CD4-positive, alpha-beta T cell (primary cell): Measurements from ENCODE around the gene LNPEP. TPM values are rescaled to one million over a fixed set of nuclear protein-coding genes. Genes with fewer than 3 reads are reported as not detected.

ENCODE experiments used
- ATAC-seq: fragments of 200-7000 bp; cut with Tn5 transposase; one replicate; pipeline ENCODE4 v1.10.0; 2022; ENCODE audit warnings: mild to moderate bottlenecking; ENCODE audit not compliant: poor library complexity
- CTCF ChIA-PET: fragments of 350-600 bp; sonication (Branson Sonifier 250); formaldehyde crosslinking; loops from one replicate; lab custom pipeline; 2021; ENCODE audit warnings: antibody characterized with exemption, inconsistent platforms; lab: Charles Lee
- POLR2A ChIA-PET: fragments of 350-600 bp; sonication (Branson Sonifier 250); formaldehyde crosslinking; loops from one replicate; lab custom pipeline; 2021; ENCODE audit warnings: antibody characterized with exemption, inconsistent platforms; lab: Charles Lee
- DNase-seq, 14 experiments: peaks; one replicate each; pipeline ENCODE4 v3.0.0-alpha.2; 2013 to 2020; ENCODE audit warnings: mixed read lengths in 2 of 14
- H3K27ac ChIP-seq, 2 donors: one replicate each; pipeline versions ENCODE4 v1.5.1 to v1.7.0; 2013; ENCODE audit warnings: low read length in 2 of 2, low read depth in 1 of 2, mild to moderate bottlenecking in 1 of 2
- H3K27me3 ChIP-seq, 2 experiments: 1 replicate in 1 of 2; 2 replicates in 1 of 2; pipeline versions ENCODE4 v1.6.1 to v1.7.0; 2013; ENCODE audit warnings: low read length in 2 of 2, control low read depth in 1 of 2, mild to moderate bottlenecking in 1 of 2, moderate library complexity in 1 of 2; ENCODE audit not compliant: insufficient read depth in 2 of 2, control insufficient read depth in 1 of 2
- H3K36me3 ChIP-seq: one replicate; pipeline ENCODE4 v1.6.1; 2013; ENCODE audit warnings: low read length, control low read depth; ENCODE audit not compliant: insufficient read depth
- H3K4me1 ChIP-seq: one replicate; pipeline ENCODE4 v1.6.1; 2013; ENCODE audit warnings: low read length, control low read depth; ENCODE audit not compliant: insufficient read depth
- H3K4me3 ChIP-seq: one replicate; pipeline ENCODE4 v1.5.1; 2013; ENCODE audit warnings: mild to moderate bottlenecking, low read length, moderate library complexity
- H3K9me3 ChIP-seq, 2 experiments: 1 replicate in 1 of 2; 2 replicates in 1 of 2; pipeline versions ENCODE4 v1.6.1 to v1.7.0; 2013; ENCODE audit warnings: low read length in 2 of 2, mild to moderate bottlenecking in 2 of 2, control low read depth in 1 of 2, moderate library complexity in 1 of 2; ENCODE audit not compliant: control insufficient read depth in 1 of 2, insufficient read depth in 1 of 2
- H3K27ac Mint-ChIP-seq: one replicate; pipeline ENCODE4 v1.8.0; 2020; ENCODE audit warnings: mixed read lengths
- H3K27me3 Mint-ChIP-seq: one replicate; pipeline ENCODE4 v1.8.0; 2021; ENCODE audit warnings: mixed read lengths
- H3K36me3 Mint-ChIP-seq: one replicate; pipeline ENCODE4 v1.8.0; 2021; ENCODE audit warnings: low read depth, mixed read lengths
- H3K4me1 Mint-ChIP-seq: one replicate; pipeline ENCODE4 v1.8.0; 2021; ENCODE audit warnings: low read depth, mixed read lengths
- H3K4me3 Mint-ChIP-seq: one replicate; pipeline ENCODE4 v1.8.0; 2020; ENCODE audit warnings: mild to moderate bottlenecking, mixed read lengths
- H3K9me3 Mint-ChIP-seq: one replicate; pipeline ENCODE4 v1.8.0; 2020; ENCODE audit warnings: mixed read lengths
- CTCF ChIP-seq: fragments of 200-600 bp; IDR thresholded peaks from one replicate; pipeline ENCODE4 v1.8.0; 2022; ENCODE audit warnings: antibody characterized with exemption, mild to moderate bottlenecking
- intact Hi-C, 2 experiments: fragments of 100-400 bp; cut with DNase I in 1 of 2; cut with micrococcal nuclease in 1 of 2; formaldehyde crosslinking; loops; one replicate each; pipeline versions ENCODE4 v1.15.1 to v1.9.0; 2023 to 2025; cut with DNase I, micrococcal nuclease
- total RNA-seq, 174 experiments: library from RNA in 2 of 174; stranded (reverse) in 2 of 174; gene quantifications; one replicate each; pipeline ENCODE4 v1.2.3 and lab custom pipeline; 2021 to 2026

Gene LNPEP
- total RNA-seq, 2 experiments from 2014 or later: 52.0 to 52.7 TPM

- Mint-ChIP-seq H3K36me3 (peaks cover 92% of the 10 kb centered on the region), H3K27me3 (no peaks in the 10 kb centered on the region), H3K27ac (peak overlapping the region; percentile 91), H3K4me1 (peaks cover 53% of the 10 kb centered on the region), H3K9me3 (no peaks in the 10 kb centered on the region), H3K4me3 (peak overlapping the region; percentile 83)
- ATAC-seq (peak; percentile 32), DNase-seq (peak in 3 of 14 experiments; percentile 41 to 52 (median 46))
- Histone ChIP-seq H3K27ac (peak overlapping the region; percentile 78 to 79), H3K4me1 (peaks cover 8% of the 10 kb centered on the region), H3K36me3 (peaks cover 90% of the 10 kb centered on the region), H3K27me3 (no peaks in the 10 kb centered on the region), H3K9me3 (no peaks in the 10 kb centered on the region), H3K4me3 (peak overlapping the region; percentile 33)
- intact Hi-C loops: loop anchor here in 1 of 2 experiments (1.0 to 5.0 kb wide), 2 partner anchors 21 to 40 kb away; partner anchors contain the start of genes ERAP2 and LNPEP
- ChIA-PET CTCF (interaction anchor here (1.1 to 1.5 kb wide), 4 partner anchors 20 to 28 kb away, joined by 3 to 12 read pairs (median 5); partner anchors contain the start of gene ERAP2), POLR2A (interaction anchor here (0.7 to 2.6 kb wide), 19 partner anchors 8 to 245 kb away, joined by 3 to 41 read pairs (median 5); partner anchors contain the start of genes ERAP1, ERAP2, LIX1 and LNPEP)
- no peak for TF ChIP-seq CTCF
Observed at GRCh38 chr5:96896806-96897205, 39.1 kb upstream of the LNPEP start.

GRCh38 chr5:96901384-96901783 is 34.5 kb upstream of the LNPEP start:
- TF ChIP-seq CTCF: no peak
- intact Hi-C loops: no loop called here
- Mint-ChIP-seq H3K27me3 (no peaks in the 10 kb centered on the region), H3K9me3 (no peaks in the 10 kb centered on the region), H3K27ac (peak overlapping the region; percentile 28), H3K4me1 (peaks cover 24% of the 10 kb centered on the region), H3K4me3 (no peak overlapping the region), H3K36me3 (peaks cover 94% of the 10 kb centered on the region)
- no peaks in the 10 kb centered on the region for H3K27me3 ChIP-seq
- H3K9me3 ChIP-seq: no peaks in the 10 kb centered on the region
- H3K36me3 ChIP-seq: peaks cover 93% of the 10 kb centered on the region
- no peak overlapping the region for H3K4me3 ChIP-seq
- peak overlapping the region in 1 of 2 donors; percentile 16 for H3K27ac ChIP-seq
- H3K4me1 ChIP-seq: peaks cover 4% of the 10 kb centered on the region
- peak in 1 of 14 experiments; percentile 32 for DNase-seq
- ChIA-PET POLR2A (interaction anchor here (1.2 kb wide), 1 partner anchor 35 kb away, joined by 3 read pairs; the partner anchor contains the start of gene LNPEP), CTCF (interaction anchor here (1.2 to 1.6 kb wide), 3 partner anchors 9 to 55 kb away, joined by 3 to 6 read pairs (median 3); no protein-coding TSS in a partner anchor)
- ATAC-seq: no peak

- intact Hi-C loops: no loop called here
- POLR2A ChIA-PET: interaction anchor here (1.2 kb wide), 1 partner anchor 34 kb away, joined by 3 read pairs; the partner anchor contains the start of gene LNPEP
Observed at GRCh38 chr5:96901841-96902240, 34.0 kb upstream of the LNPEP start.

More at GRCh38 chr5:96901841-96902240, 34.0 kb upstream of the LNPEP start:
- H3K4me1 Mint-ChIP-seq: peaks cover 20% of the 10 kb centered on the region
- TF ChIP-seq CTCF: no peak
- no peaks in the 10 kb centered on the region for H3K27me3 Mint-ChIP-seq
- no peak overlapping the region for H3K4me3 Mint-ChIP-seq
- H3K36me3 ChIP-seq: peaks cover 95% of the 10 kb centered on the region
- CTCF ChIA-PET: interaction anchor here (1.2 to 1.6 kb wide), 4 partner anchors 8 to 55 kb away, joined by 3 to 6 read pairs (median 3); no protein-coding TSS in a partner anchor
- H3K9me3 ChIP-seq: no peaks in the 10 kb centered on the region
- peak overlapping the region; percentile 28 for H3K27ac Mint-ChIP-seq
- H3K27ac ChIP-seq: no peak overlapping the region
- peaks cover 2% of the 10 kb centered on the region for H3K4me1 ChIP-seq
- no peaks in the 10 kb centered on the region for H3K9me3 Mint-ChIP-seq
- DNase-seq: no peak
- H3K27me3 ChIP-seq: no peaks in the 10 kb centered on the region
- ATAC-seq: no peak
- H3K36me3 Mint-ChIP-seq: peaks cover 95% of the 10 kb centered on the region
- no peak overlapping the region for H3K4me3 ChIP-seq
